Activated CD4-positive, alpha-beta T cell treated with anti-CD3 and anti-CD28 coated beads, Interleukin-2, amount 10 ng/mL, durations not matched to agents 7 days and 5 days (primary cell): ENCODE data around the gene ATP2A3. TPM values are rescaled to one million over a fixed set of nuclear protein-coding genes. Genes with fewer than 3 reads are reported as not detected.

Source experiments
- CTCF ChIA-PET: fragments of 350-600 bp; sonication (Branson Sonifier 250); formaldehyde crosslinking; loops from one replicate; lab custom pipeline; 2021; ENCODE audit warnings: antibody characterized with exemption; lab: Charles Lee
- POLR2A ChIA-PET: fragments of 350-600 bp; sonication (Branson Sonifier 250); formaldehyde crosslinking; loops from one replicate; lab custom pipeline; 2021; ENCODE audit warnings: antibody characterized with exemption; lab: Charles Lee
- DNase-seq: peaks from one replicate; pipeline ENCODE4 v3.0.0-alpha.2; 2020
- H3K27ac Mint-ChIP-seq: one replicate; pipeline ENCODE4 v1.8.0; 2021; ENCODE audit warnings: mild to moderate bottlenecking, moderate library complexity, mixed read lengths
- H3K27me3 Mint-ChIP-seq: one replicate; pipeline ENCODE4 v1.8.0; 2021; ENCODE audit warnings: mixed read lengths
- H3K36me3 Mint-ChIP-seq: one replicate; pipeline ENCODE4 v1.8.0; 2021; ENCODE audit warnings: low read depth, mixed read lengths
- H3K4me1 Mint-ChIP-seq: one replicate; pipeline ENCODE4 v1.8.0; 2021; ENCODE audit warnings: mixed read lengths
- H3K4me3 Mint-ChIP-seq: one replicate; pipeline ENCODE4 v1.8.0; 2021; ENCODE audit warnings: mild to moderate bottlenecking, moderate library complexity, mixed read lengths
- H3K9me3 Mint-ChIP-seq: one replicate; pipeline ENCODE4 v1.8.0; 2021; ENCODE audit warnings: mixed read lengths
- total RNA-seq, 2 experiments: library from RNA; stranded (reverse); gene quantifications; one replicate each; pipeline ENCODE4 v1.2.3, GENCODE V29; 2021

ATP2A3 gene
- total RNA-seq: 100 to 1,000 TPM; 294 to 329 TPM

DNA sequence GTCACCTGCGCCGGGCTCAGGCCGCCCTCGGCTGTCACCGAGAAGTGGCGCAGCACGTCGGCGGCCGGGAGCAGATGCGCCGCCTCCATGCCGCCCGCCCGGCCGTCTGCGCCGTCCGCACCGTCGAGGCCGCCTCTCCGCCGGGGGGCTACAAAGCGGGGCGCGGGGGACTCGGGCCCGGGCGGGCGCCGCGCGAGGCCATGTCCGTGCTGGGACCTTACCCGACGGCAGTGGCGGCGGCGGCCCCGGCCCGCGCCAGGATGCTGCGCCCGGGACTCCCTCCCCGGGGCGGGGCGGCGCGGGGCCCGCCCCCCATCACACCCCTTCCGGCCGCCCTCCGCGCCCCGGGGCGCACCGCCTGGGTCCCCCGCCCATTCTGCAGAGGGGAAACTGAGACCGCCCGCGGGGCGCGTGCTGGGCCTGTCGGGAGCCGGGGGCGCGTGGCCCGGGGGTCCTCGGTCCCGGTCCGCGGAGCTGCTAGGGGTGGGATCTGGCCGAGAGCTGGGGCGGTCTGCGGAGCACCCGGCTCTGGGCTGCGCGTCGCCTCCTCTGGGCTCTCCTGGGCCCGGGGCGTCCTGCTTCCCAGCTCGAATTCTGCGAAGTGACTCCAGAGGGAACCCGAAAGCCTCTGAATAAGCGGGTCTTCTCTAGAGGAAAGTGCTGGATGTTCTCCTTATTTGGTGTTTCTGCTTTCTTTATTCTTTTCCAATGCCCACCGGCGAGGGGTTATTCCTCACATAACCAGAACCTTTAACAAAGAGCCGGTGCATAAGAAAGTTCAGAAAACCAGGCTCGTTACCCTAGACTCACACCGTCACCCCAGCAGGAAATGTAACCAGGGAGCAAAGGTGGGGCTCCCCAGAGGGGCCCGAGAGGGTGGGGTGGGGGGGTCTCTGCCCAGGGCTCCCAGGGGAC lies at the start of gene ATP2A3:
Gene ATP2A3 (minus strand): TSS at position 235 of the 915 bp plus-strand sequence. CDS start 146 bp downstream, at position 89.
- peak within 1 kb of the TSS; percentile 86 for H3K4me3 Mint-ChIP-seq
- H3K9me3 Mint-ChIP-seq: no peaks in the 10 kb centered on the region
- DNase-seq: peak; percentile 77
- ChIA-PET POLR2A (interaction anchor here (0.9 to 1.1 kb wide), 3 partner anchors 8 to 115 kb away, joined by 3 read pairs; no protein-coding TSS in a partner anchor), CTCF (interaction anchor here (0.5 to 2.1 kb wide), 9 partner anchors 15 to 517 kb away, joined by 3 to 12 read pairs (median 5); partner anchors contain the start of genes CAMKK1, CYB5D2 and ZZEF1)
- no peaks in the 10 kb centered on the region for H3K27me3 Mint-ChIP-seq
- peak within 1 kb of the TSS; percentile 92 for H3K27ac Mint-ChIP-seq
- H3K4me1 Mint-ChIP-seq: peaks cover 52% of the 10 kb centered on the region
- peaks cover 24% of the 10 kb centered on the region for H3K36me3 Mint-ChIP-seq

- CTCF ChIA-PET: interaction anchor here (0.6 to 3.0 kb wide), 5 partner anchors 54 to 1147 kb away, joined by 3 to 18 read pairs (median 4); no protein-coding TSS in a partner anchor
- Mint-ChIP-seq H3K27me3 (no peaks in the 10 kb centered on the region), H3K4me3 (no peak overlapping the region), H3K4me1 (no peaks in the 10 kb centered on the region), H3K27ac (no peak overlapping the region), H3K36me3 (peaks cover 49% of the 10 kb centered on the region), H3K9me3 (no peaks in the 10 kb centered on the region)
- POLR2A ChIA-PET: no interaction called here
- DNase-seq: no peak
These were observed 46.5 kb upstream of the ATP2A3 start for GRCh38 chr17:4010754-4011153.

- Mint-ChIP-seq H3K36me3 (peaks cover 41% of the 10 kb centered on the region), H3K9me3 (no peaks in the 10 kb centered on the region), H3K4me3 (no peak overlapping the region), H3K27me3 (no peaks in the 10 kb centered on the region), H3K4me1 (peaks cover 5% of the 10 kb centered on the region), H3K27ac (no peak overlapping the region)
- ChIA-PET POLR2A (no interaction called here), CTCF (interaction anchor here (0.6 to 3.0 kb wide), 6 partner anchors 9 to 1338 kb away, joined by 3 to 18 read pairs (median 4); no protein-coding TSS in a partner anchor)
- DNase-seq: no peak
These were observed 45.0 kb upstream of the ATP2A3 start for GRCh38 chr17:4009186-4009785.

DNA sequence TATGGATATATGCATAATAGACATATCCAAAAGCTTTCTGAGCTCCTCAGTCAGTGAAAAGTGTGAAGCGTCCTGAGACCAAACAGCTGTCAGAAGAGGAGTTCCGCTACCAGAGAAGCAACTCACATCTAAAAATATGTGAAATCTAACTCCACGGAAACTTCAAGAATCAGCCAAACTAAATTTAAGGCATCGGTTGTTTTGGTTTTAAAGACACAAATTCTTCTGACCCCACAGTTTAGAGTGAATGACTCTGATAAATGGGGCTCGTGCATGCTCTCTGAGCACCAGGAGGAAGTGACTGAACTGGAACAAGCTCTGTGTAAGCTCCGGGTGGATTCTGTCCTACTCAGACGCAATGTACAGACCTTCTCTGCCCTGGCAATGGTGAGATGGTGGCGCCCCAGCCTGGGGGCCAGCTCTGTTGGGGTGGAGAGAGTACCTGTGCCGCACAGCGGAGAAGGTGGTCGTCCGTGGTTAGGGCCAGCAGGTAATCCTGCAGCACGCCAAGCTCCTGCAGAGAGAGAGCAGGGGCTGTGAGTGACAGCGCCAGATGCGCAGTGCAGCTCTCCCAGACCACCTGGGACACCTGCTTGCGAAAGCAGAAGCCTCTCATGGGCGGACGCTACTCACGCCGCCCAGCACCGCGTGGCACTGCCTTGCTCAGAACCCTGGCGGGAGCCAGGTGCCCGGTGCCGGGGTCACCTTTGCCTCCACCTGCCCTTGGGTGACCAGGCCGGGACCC lies 44.4 kb upstream of the ATP2A3 start:
- POLR2A ChIA-PET: no interaction called here
- no peak overlapping the region for H3K4me3 Mint-ChIP-seq

DNA sequence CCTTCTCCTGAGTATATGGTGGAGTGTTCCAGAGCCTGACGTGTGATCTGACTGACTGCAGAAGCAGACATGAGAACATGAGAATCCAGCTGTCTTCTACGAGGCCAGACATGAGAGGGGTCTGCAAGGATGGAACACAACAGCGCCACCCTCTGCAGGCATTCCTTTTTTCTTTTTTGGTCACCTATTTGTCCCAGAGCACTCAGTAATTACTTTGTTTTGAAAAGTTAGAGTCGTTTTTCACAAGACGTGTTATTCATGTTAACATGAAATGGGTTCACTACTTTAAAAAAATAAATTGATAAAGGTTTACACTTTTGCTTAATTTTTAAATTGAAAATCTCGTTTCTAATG lies 43.8 kb upstream of the ATP2A3 start:
- no peak overlapping the region for H3K27ac Mint-ChIP-seq
- POLR2A ChIA-PET: interaction anchor here (0.6 kb wide), 1 partner anchor 243 kb away, joined by 3 read pairs; no protein-coding TSS in a partner anchor
- DNase-seq: no peak
- H3K36me3 Mint-ChIP-seq: peaks cover 29% of the 10 kb centered on the region
- H3K4me3 Mint-ChIP-seq: no peak overlapping the region
- H3K27me3 Mint-ChIP-seq: no peaks in the 10 kb centered on the region
- H3K9me3 Mint-ChIP-seq: no peaks in the 10 kb centered on the region
- H3K4me1 Mint-ChIP-seq: peaks cover 5% of the 10 kb centered on the region
- CTCF ChIA-PET: interaction anchor here (1.2 to 1.4 kb wide), 2 partner anchors 10 to 94 kb away, joined by 3 to 6 read pairs; no protein-coding TSS in a partner anchor

More for the DNA sequence above, 44.4 kb upstream of the ATP2A3 start:
- H3K27me3 Mint-ChIP-seq: no peaks in the 10 kb centered on the region
- no peaks in the 10 kb centered on the region for H3K9me3 Mint-ChIP-seq
- DNase-seq: no peak
- peaks cover 34% of the 10 kb centered on the region for H3K36me3 Mint-ChIP-seq
- CTCF ChIA-PET: interaction anchor here (0.6 to 3.0 kb wide), 8 partner anchors 9 to 1337 kb away, joined by 3 to 18 read pairs (median 4); no protein-coding TSS in a partner anchor
- H3K27ac Mint-ChIP-seq: no peak overlapping the region
- H3K4me1 Mint-ChIP-seq: peaks cover 5% of the 10 kb centered on the region

DNA sequence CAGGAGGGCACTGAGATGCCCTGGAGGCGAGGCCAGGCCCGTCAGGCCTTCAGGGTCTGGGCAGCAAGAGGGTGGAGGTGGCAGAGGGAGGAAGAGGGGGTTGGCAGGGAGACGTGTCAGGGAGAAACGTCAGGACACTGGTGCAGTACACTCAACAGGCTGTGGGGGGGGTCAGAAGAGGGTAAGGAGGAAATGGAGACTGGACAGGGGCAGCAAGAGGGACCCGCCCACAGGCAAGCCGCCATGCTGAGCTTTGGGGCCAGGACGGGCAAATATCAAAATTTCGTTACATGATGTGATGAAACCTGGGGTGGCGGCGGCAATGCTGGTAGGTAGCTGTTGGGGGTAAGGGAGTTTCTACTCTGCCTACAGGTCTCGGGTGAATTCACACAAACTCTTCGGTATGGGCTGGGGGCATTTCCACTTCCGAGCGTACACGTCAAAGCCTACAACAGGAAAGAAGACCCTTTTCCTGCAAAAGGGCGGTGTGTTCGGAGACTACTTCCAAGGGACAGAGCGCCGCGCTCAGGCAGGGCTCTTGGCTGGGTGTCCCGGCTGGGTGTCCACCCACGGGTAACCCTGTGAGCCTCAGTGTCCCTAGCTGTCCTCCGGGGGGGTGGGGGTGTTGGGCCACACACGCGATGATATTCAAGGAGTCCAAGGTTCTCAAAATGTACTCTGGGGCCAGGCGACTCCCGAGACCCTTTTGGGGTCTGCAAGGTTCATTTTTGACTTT lies 43.3 kb upstream of the ATP2A3 start:
- CTCF ChIA-PET: interaction anchor here (1.2 to 1.4 kb wide), 3 partner anchors 11 to 93 kb away, joined by 3 to 6 read pairs (median 6); partner anchors contain the start of gene P2RX1
- POLR2A ChIA-PET: interaction anchor here (0.6 kb wide), 1 partner anchor 242 kb away, joined by 3 read pairs; no protein-coding TSS in a partner anchor
- H3K4me1 Mint-ChIP-seq: peaks cover 5% of the 10 kb centered on the region
- no peak for DNase-seq
- no peaks in the 10 kb centered on the region for H3K27me3 Mint-ChIP-seq
- no peaks in the 10 kb centered on the region for H3K9me3 Mint-ChIP-seq
- no peak overlapping the region for H3K4me3 Mint-ChIP-seq
- H3K36me3 Mint-ChIP-seq: peaks cover 27% of the 10 kb centered on the region
- H3K27ac Mint-ChIP-seq: no peak overlapping the region

DNA sequence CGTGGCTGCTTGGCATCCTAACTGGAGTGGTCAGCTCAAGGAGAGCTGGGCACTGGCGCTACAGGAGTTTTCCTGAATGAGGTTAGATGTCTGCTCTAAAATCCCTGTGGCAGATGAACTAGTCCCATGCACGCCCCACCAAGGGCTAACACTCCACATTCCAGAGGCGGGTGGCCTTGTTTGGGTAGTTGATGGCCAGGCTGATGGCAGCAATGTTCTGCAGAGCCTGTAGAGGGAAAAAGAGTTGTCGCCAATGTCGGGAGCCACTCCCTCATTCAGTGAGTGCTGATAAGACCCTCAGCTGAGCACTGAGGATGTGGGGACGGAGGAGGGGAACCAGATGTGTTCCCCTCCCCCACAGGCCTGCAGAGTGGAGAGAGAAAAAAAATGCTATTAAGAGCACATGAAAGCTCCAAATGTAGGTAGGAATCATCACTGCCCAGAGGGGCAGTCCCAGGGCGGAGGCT lies 42.5 kb upstream of the ATP2A3 start:
- DNase-seq: no peak
- no peak overlapping the region for H3K4me3 Mint-ChIP-seq
- ChIA-PET POLR2A (no interaction called here), CTCF (interaction anchor here (0.5 to 1.4 kb wide), 2 partner anchors 38 to 91 kb away, joined by 3 to 6 read pairs; partner anchors contain the start of gene P2RX1)
- peaks cover 5% of the 10 kb centered on the region for H3K4me1 Mint-ChIP-seq
- H3K9me3 Mint-ChIP-seq: no peaks in the 10 kb centered on the region
- peak overlapping the region; percentile 63 for H3K27ac Mint-ChIP-seq
- H3K27me3 Mint-ChIP-seq: no peaks in the 10 kb centered on the region
- H3K36me3 Mint-ChIP-seq: peaks cover 23% of the 10 kb centered on the region

DNA sequence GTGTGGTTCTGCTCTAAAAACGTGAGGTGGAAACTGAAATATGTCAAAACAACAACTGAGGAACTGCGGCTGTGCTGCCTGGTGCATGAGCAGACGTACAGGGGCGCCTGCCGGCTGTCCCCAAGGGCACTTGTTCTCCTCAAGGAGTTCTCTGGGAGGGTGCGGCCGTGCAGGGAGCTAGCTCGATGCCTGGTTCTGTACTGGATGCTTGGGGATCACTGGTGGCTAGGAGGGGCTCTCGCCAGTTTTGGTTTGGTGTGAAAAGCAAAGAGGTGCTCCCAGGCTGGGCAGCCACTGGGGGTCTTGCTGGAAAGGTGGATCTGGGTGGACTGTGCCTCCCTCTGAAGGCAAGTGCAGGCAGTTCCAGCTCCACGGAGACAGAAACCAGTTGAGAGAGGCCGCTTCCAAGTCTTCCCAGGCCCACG lies 41.9 kb upstream of the ATP2A3 start:
- peaks cover 23% of the 10 kb centered on the region for H3K36me3 Mint-ChIP-seq
- peaks cover 5% of the 10 kb centered on the region for H3K4me1 Mint-ChIP-seq
- H3K9me3 Mint-ChIP-seq: no peaks in the 10 kb centered on the region
- ChIA-PET CTCF (no interaction called here), POLR2A (no interaction called here)
- H3K27ac Mint-ChIP-seq: no peak overlapping the region
- no peak for DNase-seq
- H3K27me3 Mint-ChIP-seq: peaks cover 5% of the 10 kb centered on the region
- no peak overlapping the region for H3K4me3 Mint-ChIP-seq

DNA sequence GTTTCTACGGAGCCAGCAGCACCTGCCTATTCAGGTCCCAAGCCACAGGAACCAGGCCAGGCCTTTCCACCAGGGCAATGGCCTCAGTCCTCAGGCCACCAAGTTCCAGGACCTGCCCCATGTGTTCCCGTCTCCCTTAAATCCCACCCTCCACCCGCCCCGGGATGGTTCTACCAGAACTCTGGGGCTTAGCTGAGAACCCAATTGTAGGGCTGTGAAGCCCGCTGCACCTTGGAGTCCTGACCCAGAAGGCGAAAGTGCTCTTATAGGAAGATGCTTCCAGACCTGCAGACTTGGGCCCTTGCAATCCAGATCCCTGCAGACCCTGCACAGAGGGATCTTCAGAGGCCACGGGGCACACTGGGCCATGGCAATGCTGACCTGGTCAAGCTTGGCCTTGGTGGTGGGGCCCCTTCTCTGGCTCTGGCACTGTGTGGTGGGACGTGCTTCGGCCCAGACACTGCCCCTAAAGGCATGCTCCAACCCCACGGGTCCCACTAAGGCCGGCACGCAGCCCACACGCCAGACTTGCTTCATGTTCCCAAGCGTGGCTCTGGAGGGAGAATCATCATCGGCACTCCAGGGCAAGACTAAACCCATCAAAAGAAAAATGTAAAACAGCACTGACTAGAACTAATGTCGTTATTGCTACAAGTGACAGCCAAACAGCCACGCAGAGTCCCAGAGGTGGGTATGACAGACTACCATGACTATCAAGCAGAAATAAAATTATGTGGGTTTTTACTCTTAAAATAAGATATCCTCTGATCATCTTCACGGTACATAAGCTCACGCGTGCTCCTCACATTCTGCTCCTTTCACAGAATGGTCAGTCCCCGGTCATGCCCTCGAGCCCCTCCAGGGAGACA lies 41.3 kb upstream of the ATP2A3 start:
- Mint-ChIP-seq H3K27ac (no peak overlapping the region), H3K27me3 (peaks cover 6% of the 10 kb centered on the region), H3K36me3 (peaks cover 23% of the 10 kb centered on the region), H3K4me1 (peaks cover 5% of the 10 kb centered on the region), H3K9me3 (no peaks in the 10 kb centered on the region), H3K4me3 (no peak overlapping the region)
- DNase-seq: no peak
- CTCF ChIA-PET: interaction anchor here (0.7 to 1.9 kb wide), 2 partner anchors 13 to 91 kb away, joined by 3 to 16 read pairs; no protein-coding TSS in a partner anchor
- POLR2A ChIA-PET: no interaction called here

DNA sequence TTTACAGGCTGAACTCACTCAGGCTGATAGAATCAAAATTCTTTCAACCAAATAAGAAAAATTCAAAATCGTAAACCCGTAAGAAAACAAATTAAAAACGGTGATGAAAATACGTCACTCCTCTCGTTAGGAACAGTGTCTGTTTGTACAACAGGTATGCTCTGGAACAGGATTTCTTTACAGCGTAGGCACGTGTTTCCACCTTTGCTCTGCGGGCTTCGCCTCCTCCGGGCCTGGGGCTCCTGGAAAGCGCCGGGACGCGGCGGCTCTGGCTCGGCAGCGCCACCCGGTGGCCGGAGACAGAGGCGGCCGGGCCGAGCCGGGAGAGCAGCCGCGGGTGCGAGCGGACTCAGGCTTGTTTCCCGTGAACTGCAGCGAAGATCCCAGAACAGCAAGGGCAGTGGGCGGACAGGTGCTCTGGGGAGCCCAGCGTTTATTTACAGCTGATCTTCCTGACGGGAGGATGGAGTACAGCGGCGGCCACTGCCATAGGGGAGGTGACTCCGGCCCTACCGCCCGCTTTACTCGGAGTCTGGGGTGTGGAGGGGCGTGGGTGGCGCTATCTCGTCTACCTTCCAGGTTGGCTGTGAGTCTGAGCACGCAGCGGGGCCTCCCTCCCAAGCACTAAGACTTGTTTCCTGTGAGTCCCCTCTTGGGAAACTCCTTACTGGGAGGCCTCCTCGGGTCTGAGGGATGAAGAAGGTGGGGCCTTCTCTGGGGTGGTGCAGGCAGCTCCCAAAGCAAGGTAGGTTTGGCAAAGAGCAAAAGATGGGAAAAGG lies 40.5 kb upstream of the ATP2A3 start:
- Mint-ChIP-seq H3K27ac (peak overlapping the region; percentile 60), H3K27me3 (peaks cover 6% of the 10 kb centered on the region), H3K36me3 (peaks cover 21% of the 10 kb centered on the region), H3K4me1 (peaks cover 5% of the 10 kb centered on the region), H3K4me3 (no peak overlapping the region), H3K9me3 (no peaks in the 10 kb centered on the region)
- CTCF ChIA-PET: interaction anchor here (0.7 to 1.9 kb wide), 3 partner anchors 14 to 158 kb away, joined by 3 to 16 read pairs (median 3); partner anchors contain the start of gene NCBP3
- POLR2A ChIA-PET: no interaction called here
- peak; percentile 59 for DNase-seq
